HCT116 (cell line): ENCODE measurements around the gene IPO11. TPM values are rescaled to one million over a fixed set of nuclear protein-coding genes. Genes with fewer than 3 reads are reported as not detected.

ENCODE experiments used
- ATAC-seq: fragments of 200-7000 bp; cut with Tn5 transposase; 2 replicates; pipeline ENCODE4 v1.9.1; 2020; ENCODE audit warnings: mild to moderate bottlenecking, moderate library complexity
- BruUV-seq: library from RNA; stranded (reverse); fragments of 400-500 nt; replicated peaks from 2 replicates; lab custom pipeline; 2021; lab: Mats Ljungman, UMichigan
- CTCF ChIA-PET: fragments of 300-600 bp; sonication (Branson Sonifier 250); formaldehyde crosslinking; loops from one replicate; lab custom pipeline; 2021; ENCODE audit warnings: antibody characterized with exemption; lab: Charles Lee
- POLR2A ChIA-PET: fragments of 300-600, 350-600 bp; sonication (Branson Sonifier 250); formaldehyde crosslinking; loops from one replicate; lab custom pipeline; 2021; ENCODE audit warnings: antibody characterized with exemption; lab: Charles Lee
- RAD21 ChIA-PET, 2 experiments: fragments of 300-600 bp; sonication (Branson Sonifier 250); formaldehyde crosslinking; loops; one replicate each; lab custom pipeline; 2023; ENCODE audit warnings: low total read pairs in 2 of 2; ENCODE audit not compliant: uncharacterized antibody in 2 of 2, unreplicated experiment in 2 of 2, low non-redundant PET in 1 of 2; lab: Charles Lee
- DNase-seq: peaks from one replicate; pipeline ENCODE4 v3.0.0-alpha.2; 2010; ENCODE audit warnings: low read depth, low spot score
- H2AFZ ChIP-seq: fragments of 200-600 bp; shearing (Covaris generic), sonication (generic); 2 replicates; pipeline ENCODE4 v1.6.1; 2017; ENCODE audit warnings: low read depth, mixed run types, mixed read lengths, antibody characterized with exemption, low read length; ENCODE audit not compliant: poor library complexity, severe bottlenecking
- H3K27ac ChIP-seq: 2 replicates; pipeline ENCODE4 v1.5.1; 2012; ENCODE audit warnings: low read depth, low read length
- H3K27me3 ChIP-seq: fragments of 200-600 bp; sonication (generic); 2 replicates; pipeline ENCODE4 v1.6.1; 2016; ENCODE audit warnings: mixed run types, low read length, mixed read lengths; ENCODE audit not compliant: insufficient read depth
- H3K36me3 ChIP-seq, 2 experiments: fragments of 200-500 bp in 1 of 2; fragments of 200-600 bp in 1 of 2; sonication (Bioruptor generic) in 1 of 2; sonication (generic) in 1 of 2; 2 replicates each; pipeline versions ENCODE4 v1.5.1 to v1.6.1; 2014 to 2016; ENCODE audit warnings: low read length in 2 of 2, inconsistent platforms in 1 of 2, mixed read lengths in 1 of 2, mixed run types in 1 of 2; ENCODE audit not compliant: insufficient read depth in 2 of 2, control insufficient read depth in 1 of 2
- H3K4me1 ChIP-seq, 2 experiments: fragments of 200-600 bp in 1 of 2; sonication (generic) in 1 of 2; 2 replicates each; pipeline versions ENCODE4 v1.5.1 to v1.6.1; 2012 to 2017; ENCODE audit warnings: low read length in 2 of 2, inconsistent platforms in 1 of 2, mild to moderate bottlenecking in 1 of 2, mixed read lengths in 1 of 2, mixed run types in 1 of 2, moderate library complexity in 1 of 2; ENCODE audit not compliant: insufficient read depth in 2 of 2, control insufficient read depth in 1 of 2
- H3K4me2 ChIP-seq: fragments of 200-600 bp; sonication (generic); 2 replicates; pipeline ENCODE4 v1.6.1; 2017; ENCODE audit warnings: mixed run types, low read length, mixed read lengths
- H3K4me3 ChIP-seq, 2 experiments: fragments of 200-600 bp in 1 of 2; sonication (generic) in 1 of 2; replicated peaks in 1 of 2; 2 replicates each; pipeline ENCODE4 v1.5.1; 2011 to 2016; ENCODE audit warnings: low read length in 2 of 2, control low read depth in 1 of 2, low read depth in 1 of 2, mild to moderate bottlenecking in 1 of 2, mixed read lengths in 1 of 2, mixed run types in 1 of 2
- H3K79me2 ChIP-seq: fragments of 200-600 bp; sonication (generic); 2 replicates; pipeline ENCODE4 v1.6.1; 2017; ENCODE audit warnings: mild to moderate bottlenecking, mixed run types, low read length, moderate library complexity, mixed read lengths; ENCODE audit not compliant: insufficient read depth
- H3K9ac ChIP-seq: fragments of 200-600 bp; sonication (generic); 2 replicates; pipeline ENCODE4 v1.6.1; 2016; ENCODE audit warnings: low read length, mixed read lengths
- H3K9me2 ChIP-seq: fragments of 200-600 bp; sonication (generic), shearing (Covaris generic); 2 replicates; pipeline ENCODE4 v1.6.1; 2017; ENCODE audit warnings: mixed run types, mild to moderate bottlenecking, moderate library complexity; ENCODE audit not compliant: insufficient read depth
- H3K9me3 ChIP-seq, 2 experiments: fragments of 200-500 bp in 1 of 2; fragments of 200-600 bp in 1 of 2; sonication (Bioruptor generic) in 1 of 2; sonication (generic) in 1 of 2; 2 replicates each; pipeline ENCODE4 v1.6.1; 2014 to 2017; ENCODE audit warnings: low read length in 2 of 2, mixed read lengths in 2 of 2, inconsistent platforms in 1 of 2, low read depth in 1 of 2, mild to moderate bottlenecking in 1 of 2, mixed run types in 1 of 2, moderate library complexity in 1 of 2; ENCODE audit not compliant: control insufficient read depth in 1 of 2, insufficient read depth in 1 of 2
- H4K20me1 ChIP-seq: fragments of 200-600 bp; sonication (generic), shearing (Covaris generic); 2 replicates; pipeline ENCODE4 v1.6.1; 2017; ENCODE audit warnings: mixed run types, mild to moderate bottlenecking, moderate library complexity; ENCODE audit not compliant: insufficient read depth
- CBX3 ChIP-seq: IDR thresholded peaks from 2 replicates; pipeline ENCODE4 v1.6.1; 2012; ENCODE audit warnings: low read depth
- CTCF ChIP-seq, 3 experiments: fragments of 200-600 bp in 1 of 3; sonication (generic) in 1 of 3; IDR thresholded peaks in 2 of 3; conservative IDR thresholded peaks in 1 of 3; 2 replicates each; pipeline ENCODE4 v1.5.1; 2012 to 2017; ENCODE audit warnings: low read depth in 2 of 3, low read length in 2 of 3, antibody characterized with exemption in 1 of 3, borderline replicate concordance in 1 of 3, control low read depth in 1 of 3, mild to moderate bottlenecking in 1 of 3, mixed read lengths in 1 of 3, mixed run types in 1 of 3, moderate library complexity in 1 of 3; ENCODE audit not compliant: insufficient read depth in 1 of 3
- ELF1 ChIP-seq: IDR thresholded peaks from 2 replicates; pipeline ENCODE4 v1.6.1; 2012; ENCODE audit warnings: low read depth, borderline replicate concordance
- EZH2 ChIP-seq: fragments of 200-600 bp; sonication (generic); IDR thresholded peaks from 2 replicates; pipeline ENCODE4 v1.6.1; 2017; ENCODE audit warnings: antibody characterized with exemption, mixed run types
- FOSL1 ChIP-seq: IDR thresholded peaks from 2 replicates; pipeline ENCODE4 v1.6.1; 2012; ENCODE audit warnings: low read depth
- JUND ChIP-seq: IDR thresholded peaks from 2 replicates; pipeline ENCODE4 v1.6.1; 2012
- MAX ChIP-seq: IDR thresholded peaks from 2 replicates; pipeline ENCODE4 v1.6.1; 2012
- POLR2A ChIP-seq: IDR thresholded peaks from 2 replicates; pipeline ENCODE4 v1.7.0; 2011; ENCODE audit warnings: borderline replicate concordance; ENCODE audit not compliant: insufficient read depth, insufficient read length; ENCODE audit errors: extremely low read depth
- POLR2AphosphoS5 ChIP-seq: IDR thresholded peaks from 2 replicates; pipeline ENCODE4 v1.6.1; 2011; ENCODE audit warnings: mild to moderate bottlenecking, low read depth, low read length, moderate library complexity
- RAD21 ChIP-seq: IDR thresholded peaks from 2 replicates; pipeline ENCODE4 v1.6.1; 2012; ENCODE audit warnings: low read depth, mild to moderate bottlenecking
- SRF ChIP-seq: IDR thresholded peaks from 2 replicates; pipeline ENCODE4 v1.6.1; 2012; ENCODE audit warnings: low read depth
- YY1 ChIP-seq: IDR thresholded peaks from 2 replicates; pipeline ENCODE4 v1.6.1; 2011; ENCODE audit warnings: low read length, low read depth, moderate library complexity, mild to moderate bottlenecking; ENCODE audit not compliant: insufficient replicate concordance; ENCODE audit errors: extremely low read depth
- ZNF274 ChIP-seq: fragments of 200-500 bp; sonication (Bioruptor generic); IDR thresholded peaks from 2 replicates; pipeline ENCODE4 v1.6.1; 2014; ENCODE audit warnings: mild to moderate bottlenecking, low read depth, low read length, inconsistent platforms
- intact Hi-C: fragments of 100-400 bp; cut with micrococcal nuclease; formaldehyde crosslinking; loops from 2 replicates; pipeline ENCODE4 v1.10.0; 2022
- total RNA-seq: library from RNA; stranded (reverse); gene quantifications from one replicate; pipeline ENCODE4 v1.2.1, GENCODE V29; 2021; ENCODE audit not compliant: unreplicated experiment

IPO11 gene
- total RNA-seq, 1 experiment from 2014 or later = 55.1 TPM

GRCh38 chr5:62577488-62577887 lies 164.9 kb downstream of the IPO11 start:
- ATAC-seq = no peak
- H3K4me2 ChIP-seq = no peak overlapping the region
- no peak overlapping the region for H3K4me3 ChIP-seq
- no TSS peak for BruUV-seq
- no peak for DNase-seq
- no peaks in the 10 kb centered on the region for H3K36me3 ChIP-seq
- no peak for TF ChIP-seq FOSL1
- TF ChIP-seq ELF1 = no peak
- no peak for TF ChIP-seq CTCF (IDR thresholded peaks at IDR 0.05 in 2 of 3, conservative IDR thresholded peaks at IDR 0.05 in 1 of 3; ENCODE audit: borderline replicate concordance in 1 of 3, insufficient read depth in 1 of 3, low read depth in 2 of 3, low read length in 2 of 3)
- TF ChIP-seq MAX = no peak
- no peak for TF ChIP-seq RAD21
- no peak for TF ChIP-seq ZNF274
- TF ChIP-seq POLR2AphosphoS5 = no peak
- TF ChIP-seq EZH2 = no peak
- TF ChIP-seq CBX3 = no peak
- no peak for TF ChIP-seq SRF
- TF ChIP-seq JUND = no peak
- no peak for TF ChIP-seq YY1
- no peak for TF ChIP-seq POLR2A
- no peaks in the 10 kb centered on the region for H3K9me3 ChIP-seq
- CTCF ChIA-PET = no interaction called here
- H3K9me2 ChIP-seq = no peaks in the 10 kb centered on the region
- H3K27me3 ChIP-seq = no peaks in the 10 kb centered on the region
- H4K20me1 ChIP-seq = no peaks in the 10 kb centered on the region
- intact Hi-C loops = no loop called here
- no peak overlapping the region for H3K27ac ChIP-seq
- no peak overlapping the region for H3K9ac ChIP-seq
- POLR2A ChIA-PET = no interaction called here
- no peaks in the 10 kb centered on the region for H3K4me1 ChIP-seq
- RAD21 ChIA-PET = no interaction called here
- H2AFZ ChIP-seq = no peak overlapping the region
- no peaks in the 10 kb centered on the region for H3K79me2 ChIP-seq
